NCI-H1048 (cell line): Measurements from ENCODE around the gene ARID5B.

ENCODE experiments used
- DNase-seq: peaks from one replicate; lab custom pipeline; 2025; lab: John Stamatoyannopoulos, UW

Gene ARID5B

GRCh38 chr10:61888744-61889143 lies 12.8 kb upstream of the ARID5B start:
- DNase-seq = no peak

- DNase-seq = no peak
Measured at GRCh38 chr10:61890430-61890829, 11.1 kb upstream of the ARID5B start.

GRCh38 chr10:61890881-61891409 lies 10.6 kb upstream of the ARID5B start:
- no peak for DNase-seq

GRCh38 chr10:61891906-61892585 lies 9.5 kb upstream of the ARID5B start:
- no peak for DNase-seq

- DNase-seq = no peak
Measured at GRCh38 chr10:61892961-61893360, 8.5 kb upstream of the ARID5B start.

GRCh38 chr10:61894133-61894532 lies 7.4 kb upstream of the ARID5B start:
- DNase-seq = no peak

- DNase-seq = no peak
Measured at GRCh38 chr10:61895898-61896600, 5.5 kb upstream of the ARID5B start.

GRCh38 chr10:61896854-61897661 lies 4.4 kb upstream of the ARID5B start:
- DNase-seq = no peak

GRCh38 chr10:61897671-61898434 lies 3.6 kb upstream of the ARID5B start:
- no peak for DNase-seq

GRCh38 chr10:61898435-61898778 lies 3.1 kb upstream of the ARID5B start:
- DNase-seq = no peak

- DNase-seq = no peak
Measured at GRCh38 chr10:61899069-61899531, 2.4 kb upstream of the ARID5B start.

- no peak for DNase-seq
Measured at GRCh38 chr10:61899663-61899996, 1.9 kb upstream of the ARID5B start.

GRCh38 chr10:61899997-61900828 lies 1.3 kb upstream of the ARID5B start:
- DNase-seq = peak; percentile 97

- no peak for DNase-seq
Measured at GRCh38 chr10:61901829-61902444, 438 bp downstream of the ARID5B start.

GRCh38 chr10:61902445-61903220 lies 1.1 kb downstream of the ARID5B start:
- DNase-seq = peak; percentile 54

- no peak for DNase-seq
Measured at GRCh38 chr10:61903221-61903927, 1.9 kb downstream of the ARID5B start.

GRCh38 chr10:61903928-61904344 lies 2.4 kb downstream of the ARID5B start:
- peak; percentile 47 for DNase-seq

- peak; percentile 66 for DNase-seq
Measured at GRCh38 chr10:61904733-61905725, 3.5 kb downstream of the ARID5B start.
